Peyer's patch (tissue), 4 donors: ENCODE results near the gene UCKL1. TPM values are rescaled to one million over a fixed set of nuclear protein-coding genes. Genes with fewer than 3 reads are reported as not detected.
"Not testable (repeated sequence)": the region's sequence is repeated elsewhere in the genome, so short reads cannot be mapped to it uniquely, and the experiment has no call there.

Source experiments
- DNase-seq, 3 donors: peaks; one replicate each; pipeline ENCODE4 v3.0.0-alpha.2; 2017 to 2019
- H3K27ac ChIP-seq, 4 donors: fragments of 200-600 bp; sonication (generic); one replicate each; pipeline ENCODE4 v1.5.1; 2016 to 2019
- H3K27me3 ChIP-seq, 2 donors: fragments of 200-600 bp; sonication (generic); one replicate each; pipeline ENCODE4 v1.5.1; 2019
- H3K36me3 ChIP-seq, 3 donors: fragments of 200-600 bp; sonication (generic); one replicate each; pipeline ENCODE4 v1.5.1; 2016 to 2019
- H3K4me1 ChIP-seq, 4 donors: fragments of 200-600 bp; sonication (generic); one replicate each; pipeline ENCODE4 v1.5.1; 2016 to 2019
- H3K4me3 ChIP-seq, 4 donors: fragments of 200-600 bp; sonication (generic); 1 replicate in 3 of 4; 2 replicates in 1 of 4; pipeline ENCODE4 v1.5.1; 2016 to 2019; ENCODE audit warnings: mild to moderate bottlenecking in 1 of 4
- H3K9me3 ChIP-seq, 4 donors: fragments of 200-600 bp; sonication (generic); one replicate each; pipeline ENCODE4 v1.5.1; 2016 to 2019; ENCODE audit warnings: mild to moderate bottlenecking in 1 of 4
- CTCF ChIP-seq, 6 experiments: fragments of 450-650 bp in 4 of 6; fragments of 200-600 bp in 2 of 6; sonication (generic) in 1 of 6; IDR thresholded peaks; one replicate each; pipeline ENCODE4 v1.5.1; 2017 to 2019; ENCODE audit warnings: antibody characterized with exemption in 6 of 6, mild to moderate bottlenecking in 3 of 6, moderate library complexity in 1 of 6
- POLR2A ChIP-seq, 2 donors: fragments of 450-650 bp; IDR thresholded peaks; one replicate each; pipeline ENCODE4 v1.5.1; 2017; ENCODE audit warnings: antibody characterized with exemption in 2 of 2, mild to moderate bottlenecking in 2 of 2, moderate library complexity in 2 of 2
- total RNA-seq, 4 donors: library from RNA; depleted of rRNA; stranded (reverse); fragments of >200 nt; gene quantifications; one replicate each; pipeline ENCODE4 v1.1.0, GENCODE V29; 2016

The UCKL1 gene
- total RNA-seq, 4 donors from 2014 or later: 70.4 to 189 (median 136) TPM

DNA sequence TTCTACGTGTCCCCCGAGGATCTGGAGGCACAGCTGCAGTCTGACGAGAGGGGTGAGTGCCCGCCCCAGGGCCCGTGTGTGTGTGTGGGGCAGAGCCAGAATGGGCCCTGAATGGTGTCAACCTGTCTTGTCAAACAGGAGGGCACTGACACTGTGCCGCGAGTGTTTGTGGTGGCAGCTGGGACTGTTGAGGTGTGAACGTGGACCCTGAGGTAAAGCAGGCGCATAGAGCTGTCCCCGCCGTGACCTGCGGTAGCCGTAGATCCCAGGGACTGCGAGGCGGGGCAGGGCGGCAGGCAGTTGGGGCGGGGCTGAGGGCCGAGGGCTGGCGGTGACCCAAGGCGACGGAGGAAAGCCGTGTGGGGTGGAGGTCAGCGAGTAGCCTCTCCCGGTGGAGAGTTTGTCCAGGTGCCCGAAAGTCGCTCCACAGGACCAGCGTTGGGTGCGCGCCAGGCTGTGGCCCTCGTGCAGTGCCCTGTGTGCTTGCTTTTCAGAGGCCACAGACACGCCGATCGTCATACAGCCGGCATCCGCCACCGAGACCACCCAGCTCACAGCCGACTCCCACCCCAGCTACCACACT is 25.2 kb downstream of the UCKL1 start:
- H3K27ac ChIP-seq: no peak overlapping the region
- no peaks in the 10 kb centered on the region for H3K9me3 ChIP-seq
- peaks cover 0 to 92% (median 0%) of the 10 kb centered on the region in 3 donors for H3K36me3 ChIP-seq
- no peaks in the 10 kb centered on the region for H3K27me3 ChIP-seq
- H3K4me1 ChIP-seq: no peaks in the 10 kb centered on the region
- DNase-seq: peak in 1 of 3 donors; percentile 45
- no peak overlapping the region for H3K4me3 ChIP-seq
- no peak for TF ChIP-seq POLR2A (IDR thresholded peaks at IDR 0.05)
- no peak for TF ChIP-seq CTCF (IDR thresholded peaks at IDR 0.05)

DNA sequence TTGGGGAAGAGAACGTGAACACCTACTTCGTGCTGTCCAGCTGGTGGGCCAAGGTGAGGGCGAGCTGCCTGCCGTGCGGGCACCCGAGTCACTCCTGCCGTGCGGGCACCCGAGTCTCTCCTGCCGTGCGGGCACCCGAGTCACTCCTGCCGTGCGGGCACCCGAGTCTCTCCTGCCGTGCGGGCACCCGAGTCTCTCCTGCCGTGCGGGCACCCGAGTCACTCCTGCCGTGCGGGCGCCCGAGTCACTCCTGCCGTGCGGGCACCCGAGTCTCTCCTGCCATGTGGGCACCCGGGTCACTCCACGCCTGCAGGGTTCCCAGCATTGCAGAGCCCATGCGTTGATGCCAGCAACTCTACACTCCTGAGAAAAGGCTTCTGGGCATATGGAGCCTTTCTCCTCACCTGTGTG is 26.7 kb downstream of the UCKL1 start:
- H3K9me3 ChIP-seq, H3K27me3 ChIP-seq, H3K4me1 ChIP-seq, H3K27ac ChIP-seq, H3K4me3 ChIP-seq: not testable (repeated sequence)
- DNase-seq: peak in 1 of 3 donors; percentile 24
- H3K36me3 ChIP-seq: peaks cover 0 to 83% (median 0%) of the 10 kb centered on the region in 3 donors

- Histone ChIP-seq H3K36me3 (peaks cover 0 to 81% (median 0%) of the 10 kb centered on the region in 3 donors), H3K27ac (no peak overlapping the region), H3K4me3 (no peak overlapping the region), H3K9me3 (no peaks in the 10 kb centered on the region), H3K27me3 (no peaks in the 10 kb centered on the region), H3K4me1 (no peaks in the 10 kb centered on the region)
- DNase-seq: peak in 1 of 3 donors; percentile 40
- TF ChIP-seq POLR2A (IDR thresholded peaks at IDR 0.05) (no peak), CTCF (IDR thresholded peaks at IDR 0.05) (no peak)
These were observed 27.1 kb downstream of the UCKL1 start for GRCh38 chr20:63929071-63929470.

GRCh38 chr20:63926298-63926697 is 29.9 kb downstream of the UCKL1 start:
- no peak overlapping the region for H3K27ac ChIP-seq
- no peak overlapping the region for H3K4me3 ChIP-seq
- no peak for DNase-seq
- H3K4me1 ChIP-seq: no peaks in the 10 kb centered on the region
- H3K27me3 ChIP-seq: no peaks in the 10 kb centered on the region
- TF ChIP-seq POLR2A (IDR thresholded peaks at IDR 0.05): no peak
- TF ChIP-seq CTCF (IDR thresholded peaks at IDR 0.05): no peak
- H3K36me3 ChIP-seq: peaks cover 0 to 65% (median 0%) of the 10 kb centered on the region in 3 donors
- H3K9me3 ChIP-seq: no peaks in the 10 kb centered on the region

DNA sequence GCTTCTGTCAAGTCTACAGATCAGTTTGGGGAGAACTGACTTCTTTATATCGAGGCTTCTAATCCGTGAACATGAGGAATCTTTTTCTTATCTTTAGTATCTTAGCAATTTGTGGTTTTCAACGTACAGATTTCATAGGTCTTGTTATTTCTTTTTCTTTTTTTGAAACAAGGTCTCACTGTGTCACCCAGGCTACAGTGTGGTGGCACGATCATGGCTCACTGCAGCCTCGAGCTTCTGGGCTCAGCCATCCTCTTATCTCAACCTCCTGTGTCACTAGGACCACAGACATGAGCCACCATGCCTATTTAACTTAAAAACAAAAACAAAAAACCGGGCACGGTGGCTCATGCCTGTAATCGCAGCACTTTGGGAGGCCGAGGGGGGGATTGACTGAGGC is 32.0 kb downstream of the UCKL1 start:
- H3K27me3 ChIP-seq: no peaks in the 10 kb centered on the region
- H3K4me3 ChIP-seq: no peak overlapping the region
- H3K36me3 ChIP-seq: peaks cover 0 to 60% (median 0%) of the 10 kb centered on the region in 3 donors
- no peaks in the 10 kb centered on the region for H3K9me3 ChIP-seq
- H3K27ac ChIP-seq: no peak overlapping the region
- no peak for DNase-seq
- H3K4me1 ChIP-seq: no peaks in the 10 kb centered on the region
- no peak for TF ChIP-seq CTCF (IDR thresholded peaks at IDR 0.05)
- TF ChIP-seq POLR2A (IDR thresholded peaks at IDR 0.05): no peak

DNA sequence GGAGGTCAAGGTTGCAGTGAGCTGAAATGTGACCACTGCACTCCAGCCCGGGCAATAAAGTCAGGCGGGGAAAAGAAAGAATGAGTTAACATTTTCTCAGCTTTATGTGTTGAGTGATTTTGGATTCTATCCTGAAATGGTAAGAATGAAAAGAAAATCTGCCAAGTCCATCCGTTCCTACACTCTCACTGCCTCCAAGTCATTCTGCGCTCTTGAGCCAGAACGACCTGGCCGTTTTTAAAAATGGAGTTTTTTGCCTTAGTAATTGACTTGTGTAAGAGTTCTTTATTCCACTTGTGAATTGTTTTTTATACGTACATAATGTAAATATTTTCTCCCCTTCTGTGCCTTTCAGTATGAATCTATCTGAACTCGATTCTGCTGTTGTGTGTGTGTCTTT is 32.6 kb downstream of the UCKL1 start:
- Histone ChIP-seq H3K27ac (no peak overlapping the region), H3K9me3 (no peaks in the 10 kb centered on the region), H3K27me3 (no peaks in the 10 kb centered on the region), H3K36me3 (peaks cover 0 to 60% (median 0%) of the 10 kb centered on the region in 3 donors), H3K4me1 (no peaks in the 10 kb centered on the region), H3K4me3 (no peak overlapping the region)
- DNase-seq: no peak
- TF ChIP-seq POLR2A (IDR thresholded peaks at IDR 0.05): no peak
- no peak for TF ChIP-seq CTCF (IDR thresholded peaks at IDR 0.05)
